Neuronal stem cell (in vitro differentiated cells): ENCODE measurements around the gene YIF1A.
A peak's percentile ranks its signal among the peaks of the same experiment; 100 is the strongest.

ENCODE experiments used
- DNase-seq: peaks from one replicate; pipeline ENCODE4 v3.0.0-alpha.2; 2013; ENCODE audit warnings: low spot score
- H2AFZ ChIP-seq: one replicate; pipeline ENCODE4 v1.6.1; 2013; ENCODE audit warnings: mild to moderate bottlenecking, low read length, inconsistent platforms
- H2AK5ac ChIP-seq: 2 replicates; pipeline ENCODE4 v1.6.1; 2013; ENCODE audit warnings: low read depth, mild to moderate bottlenecking, inconsistent platforms, low read length, moderate library complexity, mixed read lengths
- H2BK120ac ChIP-seq: 2 replicates; pipeline ENCODE4 v1.6.1; 2013; ENCODE audit warnings: low read depth, mild to moderate bottlenecking, inconsistent platforms, low read length, moderate library complexity, mixed read lengths
- H2BK12ac ChIP-seq: one replicate; pipeline ENCODE4 v1.6.1; 2013; ENCODE audit warnings: low read length, inconsistent platforms
- H2BK15ac ChIP-seq: 2 replicates; pipeline ENCODE4 v1.6.1; 2013; ENCODE audit warnings: mild to moderate bottlenecking, low read length, inconsistent platforms, mixed read lengths
- H2BK5ac ChIP-seq: one replicate; pipeline ENCODE4 v1.6.1; 2013; ENCODE audit warnings: inconsistent platforms, mild to moderate bottlenecking, low read length, moderate library complexity
- H3K14ac ChIP-seq: one replicate; pipeline ENCODE4 v1.6.1; 2013; ENCODE audit warnings: low read length, inconsistent platforms
- H3K18ac ChIP-seq: 2 replicates; pipeline ENCODE4 v1.6.1; 2013; ENCODE audit warnings: low read length, inconsistent platforms
- H3K23ac ChIP-seq: 2 replicates; pipeline ENCODE4 v1.6.1; 2013; ENCODE audit warnings: low read depth, mild to moderate bottlenecking, mixed read lengths, low read length, inconsistent platforms; ENCODE audit not compliant: poor library complexity
- H3K27ac ChIP-seq: replicated peaks from 3 replicates; pipeline ENCODE4 v1.5.1; 2013; ENCODE audit warnings: low read length, inconsistent platforms
- H3K27me3 ChIP-seq, 3 experiments: 2 replicates each; pipeline ENCODE4 v1.6.1; 2013; ENCODE audit warnings: low read length in 3 of 3, mild to moderate bottlenecking in 2 of 3, inconsistent platforms in 1 of 3, low read depth in 1 of 3, mixed read lengths in 1 of 3, moderate library complexity in 1 of 3; ENCODE audit not compliant: control insufficient read depth in 3 of 3, insufficient read depth in 3 of 3
- H3K36me3 ChIP-seq, 2 donors: replicated peaks in 1 of 2; 2 replicates each; pipeline ENCODE4 v1.6.1; 2013; ENCODE audit warnings: low read length in 2 of 2; ENCODE audit not compliant: control insufficient read depth in 2 of 2, insufficient read depth in 2 of 2
- H3K4ac ChIP-seq: 2 replicates; pipeline ENCODE4 v1.6.1; 2013; ENCODE audit warnings: inconsistent platforms, mild to moderate bottlenecking, low read length, moderate library complexity
- H3K4me1 ChIP-seq, 2 donors: 1 replicate in 1 of 2; 2 replicates in 1 of 2; pipeline ENCODE4 v1.6.1; 2013; ENCODE audit warnings: low read length in 2 of 2, low read depth in 1 of 2; ENCODE audit not compliant: control insufficient read depth in 2 of 2, insufficient read depth in 1 of 2
- H3K4me2 ChIP-seq: one replicate; pipeline ENCODE4 v1.6.1; 2013; ENCODE audit warnings: mild to moderate bottlenecking, low read length, inconsistent platforms; ENCODE audit not compliant: insufficient read depth, poor library complexity, severe bottlenecking
- H3K4me3 ChIP-seq, 2 donors: 2 replicates each; pipeline ENCODE4 v1.5.1; 2013; ENCODE audit warnings: low read length in 2 of 2, mild to moderate bottlenecking in 2 of 2, inconsistent platforms in 1 of 2, moderate library complexity in 1 of 2
- H3K79me1 ChIP-seq: one replicate; pipeline ENCODE4 v1.6.1; 2013; ENCODE audit warnings: low read depth, mild to moderate bottlenecking, inconsistent platforms, low read length, moderate library complexity
- H3K9ac ChIP-seq: one replicate; pipeline ENCODE4 v1.6.1; 2013; ENCODE audit warnings: mild to moderate bottlenecking, low read depth, low read length, inconsistent platforms; ENCODE audit not compliant: poor library complexity
- H3K9me3 ChIP-seq, 2 donors: replicated peaks in 1 of 2; 2 replicates each; pipeline versions ENCODE3 to v1.6.1; 2013; ENCODE audit warnings: low read length in 2 of 2, mild to moderate bottlenecking in 2 of 2, inconsistent platforms in 1 of 2, low read depth in 1 of 2, mixed read lengths in 1 of 2, moderate library complexity in 1 of 2; ENCODE audit not compliant: control insufficient read depth in 2 of 2, insufficient read depth in 1 of 2
- H4K8ac ChIP-seq: one replicate; pipeline ENCODE4 v1.6.1; 2013; ENCODE audit warnings: low read depth, mild to moderate bottlenecking, inconsistent platforms, low read length, moderate library complexity
- H4K91ac ChIP-seq: one replicate; pipeline ENCODE4 v1.6.1; 2013; ENCODE audit warnings: low read length, low read depth, mild to moderate bottlenecking, inconsistent platforms; ENCODE audit not compliant: poor library complexity
- WGBS, 2 donors: extraction: QIAGEN DNeasy Blood & Tissue Kit; methylation state at CpG; one replicate each; pipeline ENCODE4 v1.1.7; 2013; ENCODE audit warnings: missing lambda C conversion rate in 2 of 2, mixed read lengths in 1 of 2; ENCODE audit not compliant: insufficient read length in 2 of 2, insufficient replicate concordance in 1 of 2; ENCODE audit errors: extremely low coverage in 2 of 2; 5-methylcytosine and 5-hydroxymethylcytosine counted together

Gene YIF1A

GRCh38 chr11:66283461-66284105, 5.4 kb downstream of the YIF1A start:
- peak overlapping the region; percentile 1 for H4K91ac ChIP-seq
- H3K27me3 ChIP-seq: no peaks in the 10 kb centered on the region
- H3K14ac ChIP-seq: no peak overlapping the region
- H3K4me2 ChIP-seq: no peak overlapping the region
- H3K4me3 ChIP-seq: no peak overlapping the region
- H3K36me3 ChIP-seq: peaks cover 21 to 58% of the 10 kb centered on the region in 2 donors
- no peak overlapping the region for H2AK5ac ChIP-seq
- H3K9me3 ChIP-seq: no peaks in the 10 kb centered on the region
- H2BK120ac ChIP-seq: no peak overlapping the region
- no peak overlapping the region for H3K27ac ChIP-seq
- H4K8ac ChIP-seq: no peak overlapping the region
- H3K9ac ChIP-seq: no peak overlapping the region
- H2BK12ac ChIP-seq: no peak overlapping the region
- H3K23ac ChIP-seq: no peak overlapping the region
- no CpG with 5 or more reads among the region's 14 CpGs for WGBS, 2 donors
- peaks cover 2% of the 10 kb centered on the region for H3K79me1 ChIP-seq
- H2BK15ac ChIP-seq: no peak overlapping the region
- no peak overlapping the region for H3K18ac ChIP-seq
- H2AFZ ChIP-seq: no peak overlapping the region
- DNase-seq: no peak
- no peak overlapping the region for H2BK5ac ChIP-seq
- peaks cover 31 to 44% of the 10 kb centered on the region in 2 donors for H3K4me1 ChIP-seq
- H3K4ac ChIP-seq: no peak overlapping the region

GRCh38 chr11:66282468-66283455, 6.2 kb downstream of the YIF1A start:
- Histone ChIP-seq H3K4me2 (peak overlapping the region; percentile 23), H3K27ac (peak overlapping the region; percentile 17), H3K4ac (no peak overlapping the region), H2BK15ac (no peak overlapping the region), H3K79me1 (peaks cover 3% of the 10 kb centered on the region), H3K36me3 (peaks cover 21 to 58% of the 10 kb centered on the region in 2 donors), H3K4me1 (peaks cover 27 to 42% of the 10 kb centered on the region in 2 donors), H2BK5ac (peak overlapping the region; percentile 60), H2BK120ac (no peak overlapping the region), H2BK12ac (no peak overlapping the region), H3K9me3 (no peaks in the 10 kb centered on the region), H4K8ac (no peak overlapping the region), H3K9ac (peak overlapping the region; percentile 70), H3K23ac (peak overlapping the region; percentile 55), H2AK5ac (peak overlapping the region; percentile 83), H2AFZ (no peak overlapping the region), H3K4me3 (no peak overlapping the region), H3K27me3 (no peaks in the 10 kb centered on the region), H3K18ac (peak overlapping the region; percentile 92), H3K14ac (no peak overlapping the region), H4K91ac (peak overlapping the region; percentile 1)
- WGBS, 2 donors: no CpG with 5 or more reads among the region's 35 CpGs
- DNase-seq: peak; percentile 97

GRCh38 chr11:66281776-66282467, 7.0 kb downstream of the YIF1A start:
- H4K91ac ChIP-seq: no peak overlapping the region
- peak overlapping the region; percentile 0 for H3K23ac ChIP-seq
- H3K9ac ChIP-seq: no peak overlapping the region
- H3K27ac ChIP-seq: peak overlapping the region; percentile 49
- no peak overlapping the region for H2AFZ ChIP-seq
- no peak overlapping the region for H3K4me3 ChIP-seq
- peaks cover 4% of the 10 kb centered on the region for H3K79me1 ChIP-seq
- H2BK120ac ChIP-seq: no peak overlapping the region
- H3K36me3 ChIP-seq: peaks cover 21 to 53% of the 10 kb centered on the region in 2 donors
- H3K27me3 ChIP-seq: no peaks in the 10 kb centered on the region
- H2BK12ac ChIP-seq: no peak overlapping the region
- peaks cover 30 to 45% of the 10 kb centered on the region in 2 donors for H3K4me1 ChIP-seq
- no peak for DNase-seq
- WGBS, 2 donors: no CpG with 5 or more reads among the region's 20 CpGs
- peak overlapping the region; percentile 6 for H2AK5ac ChIP-seq
- H3K14ac ChIP-seq: no peak overlapping the region
- H3K18ac ChIP-seq: peak overlapping the region; percentile 5
- H3K4ac ChIP-seq: no peak overlapping the region
- H2BK5ac ChIP-seq: no peak overlapping the region
- peak overlapping the region; percentile 27 for H2BK15ac ChIP-seq
- H4K8ac ChIP-seq: no peak overlapping the region
- no peak overlapping the region for H3K4me2 ChIP-seq
- no peaks in the 10 kb centered on the region for H3K9me3 ChIP-seq
